Memory B cell (primary cell): Measurements from ENCODE around the gene TRHDE.

ENCODE experiments used
- ATAC-seq: fragments of 150-1000 bp; cut with Tn5 transposase; 2 replicates; pipeline ENCODE4 v1.10.0; 2021; ENCODE audit warnings: low read depth, mild to moderate bottlenecking, moderate library complexity
- DNase-seq, 2 donors: peaks; one replicate each; pipeline ENCODE4 v3.0.0; 2022; ENCODE audit warnings: low spot score in 2 of 2
- H3K27ac Mint-ChIP-seq: one replicate; pipeline ENCODE4 v1.8.0; 2022; ENCODE audit warnings: mild to moderate bottlenecking, moderate library complexity, mixed read lengths
- H3K27me3 Mint-ChIP-seq: one replicate; pipeline ENCODE4 v1.8.0; 2022; ENCODE audit warnings: mixed read lengths
- H3K36me3 Mint-ChIP-seq: one replicate; pipeline ENCODE4 v1.8.0; 2022; ENCODE audit warnings: mild to moderate bottlenecking, mixed read lengths
- H3K4me1 Mint-ChIP-seq: one replicate; pipeline ENCODE4 v1.8.0; 2022; ENCODE audit warnings: mixed read lengths
- H3K4me3 Mint-ChIP-seq: one replicate; pipeline ENCODE4 v1.8.0; 2022; ENCODE audit warnings: mild to moderate bottlenecking, moderate library complexity, mixed read lengths
- H3K9me3 Mint-ChIP-seq: one replicate; pipeline ENCODE4 v1.8.0; 2022; ENCODE audit warnings: mixed read lengths

Gene TRHDE

DNA sequence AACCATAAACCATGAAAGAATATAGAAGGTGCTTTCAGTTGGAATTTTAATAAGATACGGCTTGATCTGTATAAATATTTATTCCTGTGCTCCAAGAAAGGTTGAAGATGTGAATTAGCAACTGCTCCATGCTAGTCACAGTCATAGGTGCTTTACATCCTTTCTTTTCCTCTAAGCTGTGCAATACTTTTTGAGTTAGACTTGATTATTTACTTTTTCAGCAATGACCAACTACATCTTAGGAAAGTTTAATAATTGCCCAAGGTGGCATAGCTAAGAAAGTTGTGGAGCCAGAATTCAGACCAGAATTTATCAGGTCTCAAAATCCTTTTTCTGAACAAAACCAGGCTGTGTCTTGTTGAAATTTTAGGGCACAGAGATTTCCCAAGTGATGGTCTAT, 13.7 kb downstream of the TRHDE start:
- no peaks in the 10 kb centered on the region for H3K27me3 Mint-ChIP-seq
- H3K27ac Mint-ChIP-seq, result no peak overlapping the region
- no peaks in the 10 kb centered on the region for H3K4me1 Mint-ChIP-seq
- no peak overlapping the region for H3K4me3 Mint-ChIP-seq
- H3K36me3 Mint-ChIP-seq, result no peaks in the 10 kb centered on the region
- DNase-seq, result no peak
- H3K9me3 Mint-ChIP-seq, result peaks cover 2% of the 10 kb centered on the region
- no peak for ATAC-seq

DNA sequence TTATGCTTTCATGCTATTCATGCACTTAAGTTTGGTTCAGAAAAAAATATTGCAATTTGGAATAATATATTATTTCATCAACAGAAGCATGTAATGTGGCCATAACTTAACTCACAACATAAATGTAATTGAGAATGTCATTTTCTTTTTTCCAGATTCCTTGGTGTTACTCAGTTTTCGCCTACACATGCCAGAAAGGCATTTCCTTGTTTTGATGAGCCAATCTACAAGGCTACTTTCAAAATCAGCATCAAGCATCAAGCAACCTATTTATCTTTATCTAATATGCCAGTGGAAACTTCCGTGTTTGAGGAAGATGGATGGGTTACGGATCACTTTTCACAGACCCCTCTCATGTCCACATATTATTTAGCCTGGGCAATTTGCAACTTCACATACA, 14.4 kb downstream of the TRHDE start:
- ATAC-seq (no peak), DNase-seq (no peak)
- H3K4me1 Mint-ChIP-seq, result no peaks in the 10 kb centered on the region
- H3K27ac Mint-ChIP-seq, result no peak overlapping the region
- no peak overlapping the region for H3K4me3 Mint-ChIP-seq
- no peaks in the 10 kb centered on the region for H3K36me3 Mint-ChIP-seq
- H3K27me3 Mint-ChIP-seq, result no peaks in the 10 kb centered on the region
- peaks cover 2% of the 10 kb centered on the region for H3K9me3 Mint-ChIP-seq

DNA sequence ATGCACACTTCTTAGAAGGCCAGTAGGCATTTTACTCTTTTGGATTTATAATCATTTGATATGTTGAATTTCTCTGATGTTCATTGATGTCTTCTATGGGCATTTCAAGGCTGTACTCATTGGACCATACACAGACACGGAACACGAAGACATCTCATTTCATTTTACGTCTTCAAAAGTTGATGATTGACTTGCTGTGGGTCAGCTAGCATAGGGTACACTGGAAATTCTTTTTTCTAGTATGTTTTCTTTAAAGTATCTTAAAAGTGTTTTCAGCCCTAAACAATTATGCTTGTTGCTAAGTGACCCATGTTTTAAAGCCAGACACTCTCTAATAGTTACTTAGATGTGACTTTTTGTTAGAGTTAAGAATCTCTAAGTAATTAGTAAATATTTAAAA, 16.3 kb downstream of the TRHDE start:
- Mint-ChIP-seq H3K9me3 (peaks cover 2% of the 10 kb centered on the region), H3K4me1 (no peaks in the 10 kb centered on the region), H3K36me3 (no peaks in the 10 kb centered on the region), H3K27ac (no peak overlapping the region), H3K27me3 (no peaks in the 10 kb centered on the region), H3K4me3 (no peak overlapping the region)
- ATAC-seq (no peak), DNase-seq (no peak)

DNA sequence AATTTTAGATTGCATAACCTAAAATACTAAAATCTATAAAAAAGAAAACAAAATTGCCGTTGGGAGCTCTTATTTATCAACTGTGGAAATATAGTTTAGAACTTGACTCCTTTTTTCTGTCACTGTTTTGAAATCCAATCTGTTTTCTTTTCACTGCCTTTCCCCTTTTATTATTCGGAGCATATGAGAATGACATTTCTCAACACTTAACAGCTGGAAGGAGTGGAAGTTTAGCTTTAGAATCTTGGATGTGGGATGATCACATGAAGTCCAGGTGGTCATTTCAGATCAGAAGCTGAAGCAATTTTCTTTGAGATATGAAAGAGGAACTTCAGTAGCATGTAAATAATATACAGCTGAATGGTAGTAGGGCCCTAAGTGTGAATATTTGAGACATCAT, 16.7 kb downstream of the TRHDE start:
- ATAC-seq, result no peak
- no peak for DNase-seq
- Mint-ChIP-seq H3K9me3 (peaks cover 2% of the 10 kb centered on the region), H3K27ac (no peak overlapping the region), H3K27me3 (no peaks in the 10 kb centered on the region), H3K4me1 (no peaks in the 10 kb centered on the region), H3K36me3 (no peaks in the 10 kb centered on the region), H3K4me3 (no peak overlapping the region)

DNA sequence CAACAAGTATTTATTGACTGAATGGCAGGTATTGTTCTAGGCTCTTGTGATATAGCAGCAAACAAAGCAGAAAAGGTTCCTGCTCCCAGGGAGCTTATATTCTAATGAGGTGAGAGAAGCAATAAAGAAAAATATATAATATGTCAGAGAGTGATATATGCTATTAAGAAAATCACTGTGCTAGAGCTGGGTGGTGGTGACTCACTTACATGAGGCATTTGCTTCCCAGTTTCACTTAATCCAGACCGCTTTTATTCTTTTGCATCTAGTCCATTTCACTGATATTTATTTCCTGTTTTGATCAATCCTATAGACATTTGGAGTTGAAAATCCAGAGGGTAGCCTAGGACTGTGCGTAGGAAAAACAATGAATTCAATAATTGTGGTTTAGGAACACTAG, 17.5 kb downstream of the TRHDE start:
- ATAC-seq, result no peak
- H3K36me3 Mint-ChIP-seq, result no peaks in the 10 kb centered on the region
- H3K9me3 Mint-ChIP-seq, result peaks cover 2% of the 10 kb centered on the region
- H3K4me3 Mint-ChIP-seq, result no peak overlapping the region
- no peaks in the 10 kb centered on the region for H3K4me1 Mint-ChIP-seq
- no peak for DNase-seq
- H3K27me3 Mint-ChIP-seq, result no peaks in the 10 kb centered on the region
- H3K27ac Mint-ChIP-seq, result no peak overlapping the region

DNA sequence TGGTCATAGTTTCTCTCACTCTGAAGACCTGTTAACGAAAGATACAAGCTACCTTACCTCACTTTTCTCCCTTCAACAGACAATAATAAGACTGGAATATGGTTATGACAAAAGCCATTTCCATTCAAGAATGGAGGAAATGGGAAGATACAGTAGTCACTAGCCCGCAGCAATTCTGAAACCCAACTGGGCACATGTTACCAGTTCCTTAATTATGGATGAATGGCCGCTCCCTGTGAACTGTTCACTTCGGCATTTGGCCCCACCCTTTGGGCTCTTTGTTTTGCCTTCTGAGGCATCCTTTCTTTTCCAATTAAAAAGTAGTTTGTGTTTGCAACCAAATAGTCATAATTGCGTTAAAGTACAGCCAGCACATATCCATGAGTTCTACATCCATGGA, 19.0 kb downstream of the TRHDE start:
- no peaks in the 10 kb centered on the region for H3K4me1 Mint-ChIP-seq
- no peaks in the 10 kb centered on the region for H3K27me3 Mint-ChIP-seq
- H3K4me3 Mint-ChIP-seq, result no peak overlapping the region
- no peaks in the 10 kb centered on the region for H3K36me3 Mint-ChIP-seq
- DNase-seq (no peak), ATAC-seq (no peak)
- H3K9me3 Mint-ChIP-seq, result peaks cover 2% of the 10 kb centered on the region
- no peak overlapping the region for H3K27ac Mint-ChIP-seq

DNA sequence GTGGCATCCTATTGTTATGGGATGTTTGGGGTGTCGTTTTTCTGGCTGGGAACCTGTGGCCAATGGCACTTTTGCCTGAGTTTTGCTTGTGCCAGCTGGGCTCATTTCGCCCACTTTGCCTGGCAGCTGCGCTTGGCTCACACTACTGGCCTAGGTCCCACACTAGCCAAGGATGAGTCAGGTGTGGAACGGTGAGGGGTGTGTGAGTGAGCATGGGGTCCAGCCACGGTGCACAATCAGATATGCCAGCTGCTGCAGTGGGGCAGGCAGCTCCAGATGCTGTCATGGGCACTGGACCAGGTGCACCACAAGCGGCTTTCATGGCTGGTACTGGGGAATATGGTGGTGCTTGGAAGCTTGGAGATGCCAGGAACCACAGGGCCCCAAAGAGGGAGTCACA, 21.5 kb downstream of the TRHDE start:
- H3K27me3 Mint-ChIP-seq, result no peaks in the 10 kb centered on the region
- H3K36me3 Mint-ChIP-seq, result no peaks in the 10 kb centered on the region
- no peak for DNase-seq
- no peak for ATAC-seq
- H3K4me1 Mint-ChIP-seq, result no peaks in the 10 kb centered on the region
- H3K4me3 Mint-ChIP-seq, result no peak overlapping the region
- H3K9me3 Mint-ChIP-seq, result no peaks in the 10 kb centered on the region
- H3K27ac Mint-ChIP-seq, result no peak overlapping the region

DNA sequence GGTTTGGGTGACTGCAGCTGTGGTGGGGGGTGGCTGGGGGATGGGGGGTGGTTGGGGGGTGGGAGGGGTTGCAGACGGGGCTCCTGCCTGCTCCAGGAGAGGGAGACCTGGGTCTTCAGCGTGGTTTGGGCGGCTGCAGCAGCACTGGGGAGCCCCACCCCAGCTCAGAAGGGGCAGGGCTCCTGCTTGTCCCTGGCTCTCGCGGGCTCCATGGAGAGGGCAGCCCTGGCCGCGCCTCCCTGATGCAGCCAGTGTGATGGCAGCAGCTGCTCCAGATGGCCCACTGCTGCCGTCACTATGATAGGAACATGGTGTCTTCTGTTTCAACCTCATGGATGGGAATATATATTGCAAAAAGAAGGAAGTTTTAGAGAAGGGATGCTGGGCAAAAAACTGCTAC, 22.9 kb downstream of the TRHDE start:
- no peaks in the 10 kb centered on the region for H3K36me3 Mint-ChIP-seq

DNA sequence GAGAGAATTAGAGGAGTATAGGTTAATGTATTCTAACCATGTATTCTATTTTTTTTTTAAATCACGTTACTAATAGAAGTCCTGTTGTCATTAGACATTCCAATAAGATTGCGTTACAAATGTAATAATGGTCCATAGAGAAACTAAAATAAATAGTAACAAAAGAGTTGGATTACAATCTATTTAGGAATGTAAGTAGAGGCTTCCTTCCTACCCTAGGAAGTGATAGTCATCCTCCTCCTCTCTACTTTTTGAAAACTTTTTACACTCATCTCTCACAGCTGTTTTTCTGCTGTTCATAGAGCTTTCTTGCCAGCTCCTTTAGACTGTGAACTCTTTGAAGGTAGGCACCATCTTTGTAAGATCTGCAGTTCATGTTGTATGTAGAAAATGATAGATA, 23.6 kb downstream of the TRHDE start:
- Mint-ChIP-seq H3K4me3 (no peak overlapping the region), H3K27me3 (no peaks in the 10 kb centered on the region), H3K27ac (no peak overlapping the region), H3K9me3 (no peaks in the 10 kb centered on the region), H3K36me3 (no peaks in the 10 kb centered on the region), H3K4me1 (no peaks in the 10 kb centered on the region)
- DNase-seq (no peak), ATAC-seq (no peak)

More for the DNA sequence above, 22.9 kb downstream of the TRHDE start:
- no peak overlapping the region for H3K27ac Mint-ChIP-seq
- DNase-seq, result no peak
- H3K9me3 Mint-ChIP-seq, result no peaks in the 10 kb centered on the region
- no peak for ATAC-seq
- H3K4me3 Mint-ChIP-seq, result no peak overlapping the region
- H3K4me1 Mint-ChIP-seq, result no peaks in the 10 kb centered on the region
- no peaks in the 10 kb centered on the region for H3K27me3 Mint-ChIP-seq

DNA sequence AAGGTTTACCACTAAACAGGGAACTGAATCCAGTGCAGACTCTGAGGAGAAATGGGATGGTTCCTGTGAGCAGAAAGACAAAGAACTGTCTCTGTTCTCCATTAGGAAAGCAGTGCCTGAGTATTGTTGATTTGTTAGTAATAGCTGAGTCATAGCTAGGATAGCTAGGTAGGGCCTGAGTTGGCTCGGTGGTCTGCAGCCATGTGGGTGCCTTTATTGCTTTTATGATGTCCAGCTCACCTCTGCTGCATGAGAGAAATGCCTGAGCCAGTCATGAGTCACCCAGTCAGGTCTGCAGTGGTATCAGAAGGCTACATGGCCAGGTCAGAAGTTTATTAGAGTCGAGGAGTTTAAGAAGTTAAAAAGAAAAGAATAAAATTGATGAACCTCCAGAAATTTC, 24.2 kb downstream of the TRHDE start:
- Mint-ChIP-seq H3K27me3 (no peaks in the 10 kb centered on the region), H3K9me3 (no peaks in the 10 kb centered on the region), H3K4me3 (no peak overlapping the region), H3K36me3 (no peaks in the 10 kb centered on the region), H3K27ac (no peak overlapping the region), H3K4me1 (no peaks in the 10 kb centered on the region)
- DNase-seq (no peak), ATAC-seq (no peak)

DNA sequence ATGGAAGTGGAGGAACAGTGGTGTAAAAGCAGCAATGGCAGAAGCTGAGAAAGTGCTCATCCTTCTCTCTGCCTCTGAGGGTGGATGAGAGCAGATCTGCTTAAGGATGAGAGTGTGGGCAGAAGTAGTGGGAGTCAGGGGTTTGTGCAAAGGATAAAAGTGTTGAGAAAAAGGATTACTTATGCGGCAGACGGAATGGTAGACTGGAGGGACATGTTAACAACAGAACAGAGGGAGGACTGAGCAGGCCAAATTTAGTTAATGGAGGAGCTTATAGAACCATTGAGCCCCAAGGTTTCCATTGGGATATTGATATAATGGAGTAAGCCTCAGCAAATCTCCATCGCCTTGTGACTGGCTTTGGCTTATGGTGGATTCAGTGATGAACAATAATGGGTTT, 25.5 kb downstream of the TRHDE start:
- DNase-seq (no peak), ATAC-seq (no peak)
- Mint-ChIP-seq H3K4me3 (no peak overlapping the region), H3K27ac (no peak overlapping the region), H3K9me3 (no peaks in the 10 kb centered on the region), H3K36me3 (no peaks in the 10 kb centered on the region), H3K27me3 (no peaks in the 10 kb centered on the region), H3K4me1 (no peaks in the 10 kb centered on the region)

DNA sequence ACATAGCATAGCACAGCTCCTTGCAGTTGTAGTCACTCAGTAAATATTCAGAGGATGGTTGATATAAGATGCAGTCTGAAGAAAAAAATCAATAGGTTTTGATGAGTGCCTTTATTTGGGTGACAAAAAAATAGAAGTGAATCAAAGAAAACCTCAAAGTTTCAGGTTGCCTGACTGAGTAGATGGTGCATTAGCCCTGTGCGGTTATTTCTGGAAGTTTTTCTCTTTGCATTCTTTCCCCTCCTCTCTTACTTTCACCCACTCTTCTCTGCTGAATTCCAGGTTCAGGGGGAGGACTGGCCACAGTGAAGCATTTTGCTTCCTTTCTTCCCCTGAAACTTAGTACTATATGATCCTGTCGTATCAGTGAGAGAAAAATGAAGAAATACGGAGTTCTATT, 28.6 kb downstream of the TRHDE start:
- H3K36me3 Mint-ChIP-seq, result no peaks in the 10 kb centered on the region

DNA sequence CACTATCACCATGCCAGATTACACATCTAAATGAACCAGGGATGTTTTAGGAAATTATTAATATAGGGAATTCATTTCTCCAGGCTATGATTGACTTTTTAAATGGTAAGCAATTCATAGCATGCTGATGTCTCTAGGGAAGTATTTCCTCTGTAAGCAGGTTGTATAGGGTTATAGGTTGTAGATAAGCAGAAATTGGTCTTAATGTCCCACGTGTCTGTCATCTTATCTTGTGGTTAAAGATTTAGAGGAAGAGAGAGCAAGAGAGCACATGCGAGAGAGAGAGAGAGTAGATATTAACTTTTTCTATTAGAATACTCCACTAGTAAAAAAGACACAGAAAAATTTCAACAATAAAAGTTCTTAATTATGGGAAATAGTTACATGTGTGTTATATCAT, 32.6 kb downstream of the TRHDE start:
- no peaks in the 10 kb centered on the region for H3K9me3 Mint-ChIP-seq

More for the DNA sequence above, 28.6 kb downstream of the TRHDE start:
- Mint-ChIP-seq H3K27me3 (no peaks in the 10 kb centered on the region), H3K4me3 (no peak overlapping the region), H3K4me1 (no peaks in the 10 kb centered on the region), H3K9me3 (no peaks in the 10 kb centered on the region), H3K27ac (no peak overlapping the region)
- DNase-seq, result no peak
- no peak for ATAC-seq

DNA sequence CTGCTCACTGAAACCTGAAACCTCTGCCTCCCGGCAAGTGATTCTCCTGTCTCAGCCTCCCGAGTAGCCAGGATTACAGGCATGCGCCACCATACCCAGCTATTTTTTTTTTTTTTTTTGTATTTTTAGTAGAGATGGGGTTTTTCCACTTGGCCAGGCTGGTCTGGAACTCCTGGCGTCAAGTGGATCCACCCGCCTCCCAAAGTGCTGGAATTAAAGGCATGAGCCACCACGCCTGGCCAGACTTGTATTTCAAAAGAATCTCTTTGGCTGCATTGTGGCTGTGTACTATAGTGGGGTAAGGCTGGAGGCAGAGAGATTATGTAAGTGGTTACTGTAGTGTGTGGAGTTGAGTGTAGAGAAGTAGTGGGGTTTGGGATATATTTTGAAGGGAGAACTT, 35.1 kb downstream of the TRHDE start:
- ATAC-seq (no peak), DNase-seq (no peak)
- Mint-ChIP-seq H3K4me3 (no peak overlapping the region), H3K36me3 (no peaks in the 10 kb centered on the region), H3K4me1 (no peaks in the 10 kb centered on the region), H3K27ac (no peak overlapping the region), H3K9me3 (no peaks in the 10 kb centered on the region), H3K27me3 (peaks cover 4% of the 10 kb centered on the region)

More for the DNA sequence above, 32.6 kb downstream of the TRHDE start:
- Mint-ChIP-seq H3K36me3 (no peaks in the 10 kb centered on the region), H3K27ac (no peak overlapping the region), H3K27me3 (peaks cover 4% of the 10 kb centered on the region), H3K4me3 (no peak overlapping the region), H3K4me1 (no peaks in the 10 kb centered on the region)
- ATAC-seq (no peak), DNase-seq (no peak)

DNA sequence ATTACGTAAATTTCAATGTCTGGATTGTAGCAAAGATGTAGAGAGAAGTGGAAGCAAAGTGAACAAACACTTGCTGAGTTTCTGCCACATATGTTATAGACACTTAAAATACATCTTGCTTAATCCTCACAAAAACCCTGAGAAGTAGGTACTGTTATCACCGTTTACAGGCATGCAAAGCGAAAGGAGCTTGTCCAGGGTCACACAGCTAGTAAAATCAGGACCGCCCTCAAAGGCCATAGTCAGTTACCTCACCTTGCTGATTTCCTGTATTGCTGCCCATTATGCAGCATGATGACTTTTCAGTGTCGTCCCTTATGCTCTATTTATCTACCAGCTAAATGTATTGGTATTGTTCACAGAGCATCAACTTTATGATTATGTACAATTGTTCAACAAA, 39.8 kb downstream of the TRHDE start:
- ATAC-seq, result no peak
- DNase-seq, result no peak

DNA sequence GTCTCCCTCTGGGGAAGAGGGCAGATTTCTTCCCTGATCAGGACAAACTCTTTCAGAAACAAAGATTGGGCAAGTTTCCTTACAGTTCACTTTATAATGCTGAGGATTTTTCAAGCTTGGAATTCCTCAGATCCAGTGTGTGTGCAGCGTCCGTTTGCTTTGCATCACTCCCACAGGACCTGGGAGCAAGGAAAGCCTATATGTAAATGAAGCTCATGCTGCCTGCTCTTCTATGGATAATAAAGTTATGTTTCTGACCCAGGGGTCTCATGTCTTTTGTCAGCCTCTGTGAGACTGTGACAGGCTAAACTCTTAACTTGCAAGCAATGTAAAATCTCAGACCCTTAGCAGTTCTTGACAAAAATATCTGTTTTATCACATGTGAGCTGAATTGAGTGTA, 41.6 kb downstream of the TRHDE start:
- peaks cover 4% of the 10 kb centered on the region for H3K27me3 Mint-ChIP-seq
- no peaks in the 10 kb centered on the region for H3K4me1 Mint-ChIP-seq
- no peak for DNase-seq
- no peak overlapping the region for H3K4me3 Mint-ChIP-seq
- H3K27ac Mint-ChIP-seq, result no peak overlapping the region
- peaks cover 2% of the 10 kb centered on the region for H3K9me3 Mint-ChIP-seq
- ATAC-seq, result no peak
- no peaks in the 10 kb centered on the region for H3K36me3 Mint-ChIP-seq

More for the DNA sequence above, 39.8 kb downstream of the TRHDE start:
- no peaks in the 10 kb centered on the region for H3K9me3 Mint-ChIP-seq
- peaks cover 2% of the 10 kb centered on the region for H3K27me3 Mint-ChIP-seq
- no peak overlapping the region for H3K4me3 Mint-ChIP-seq
- no peaks in the 10 kb centered on the region for H3K4me1 Mint-ChIP-seq
- no peak overlapping the region for H3K27ac Mint-ChIP-seq
- no peaks in the 10 kb centered on the region for H3K36me3 Mint-ChIP-seq
